ENCODE data around the gene GUCY1A1. TPM values are rescaled to one million over a fixed set of nuclear protein-coding genes. Genes with fewer than 3 reads are reported as not detected.

The GUCY1A1 gene
- total and polyA plus RNA-seq, 2 of the 4 experiments (the other 2 are of a cell fraction): 0.19 to 0.54 TPM

DNA sequence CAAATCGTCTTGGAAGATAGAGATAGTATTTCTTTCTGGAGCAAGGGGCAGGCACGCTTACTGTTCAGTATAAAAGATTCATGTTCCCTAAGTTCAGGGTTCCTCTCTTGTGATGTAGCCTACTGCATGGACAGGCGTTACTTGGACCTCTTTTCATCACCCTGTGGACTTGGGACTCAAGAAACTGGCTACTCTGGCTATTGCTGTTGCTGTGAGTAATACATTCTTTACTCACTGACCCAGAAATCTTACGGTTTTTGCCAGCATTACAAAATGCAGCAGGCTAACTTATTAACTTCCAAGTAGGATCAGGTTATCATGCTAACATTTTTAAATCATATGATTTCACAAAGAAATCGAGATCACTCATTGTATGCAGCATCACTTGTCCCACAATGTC lies 79.3 kb downstream of the GUCY1A1 start:
- Histone ChIP-seq H3K4me1 (ENCODE audit: control insufficient read depth, insufficient read depth, low read length) (peaks cover 7% of the 10 kb centered on the region), H2AK5ac (ENCODE audit: low read depth, low read length) (0 out of 2 replicates have a peak overlapping the region, but pooled peaks have one; percentile 31), H2BK5ac (ENCODE audit: low read depth, low read length, poor library complexity, severe bottlenecking) (no peak overlapping the region), H4K91ac (ENCODE audit: insufficient read depth, low read depth, low read length) (no peak overlapping the region), H4K5ac (ENCODE audit: low read depth, low read length) (no peak overlapping the region; the same call in 1 of the 2 replicates), H2AFZ (replicated peaks; ENCODE audit: low read length, poor library complexity) (no peak overlapping the region), H3K14ac (replicated peaks; ENCODE audit: low read depth, low read length) (no peak overlapping the region), H3K23ac (ENCODE audit: low read depth, low read length) (no peak overlapping the region), H4K20me1 (ENCODE audit: insufficient read depth, low read length) (no peaks in the 10 kb centered on the region), H3K4ac (ENCODE audit: low read depth, low read length) (no peak overlapping the region), H3K4me2 (ENCODE audit: low read depth, low read length) (no peak overlapping the region), H3K9me3 (ENCODE audit: control insufficient read depth, insufficient read depth, low read length) (no peaks in the 10 kb centered on the region), H2AK9ac (replicated peaks; ENCODE audit: low read depth, low read length, poor library complexity) (no peak overlapping the region), H3K9ac (ENCODE audit: low read depth, low read length) (no peak overlapping the region), H3K4me3 (ENCODE audit: insufficient read depth, low read depth, low read length) (no peak overlapping the region), H2BK20ac (ENCODE audit: low read depth, low read length) (no peak overlapping the region), H3K79me1 (ENCODE audit: low read depth in 1 of 2, low read length in 2 of 2) (no peaks in the 10 kb centered on the region), H3K9me1 (ENCODE audit: insufficient read depth, low read length) (no peaks in the 10 kb centered on the region), H3K27me3 (ENCODE audit: control insufficient read depth, insufficient read depth, low read length) (0 out of 2 replicates have a peak, but pooled peaks cover 2% of the 10 kb centered on the region), H3K18ac (ENCODE audit: low read depth, low read length) (no peak overlapping the region), H4K8ac (ENCODE audit: low read depth in 2 of 2, low read length in 2 of 2) (no peak overlapping the region), H2BK15ac (ENCODE audit: low read depth, low read length) (no peak overlapping the region), H3K27ac (ENCODE audit: insufficient read depth, low read length) (no peak overlapping the region), H2BK120ac (ENCODE audit: low read depth, low read length) (no peak overlapping the region), H3K36me3 (ENCODE audit: control insufficient read depth, insufficient read depth, low read length) (no peaks in the 10 kb centered on the region), H3K56ac (ENCODE audit: extremely low read depth, insufficient read depth, low read length) (no peak overlapping the region)
- in situ Hi-C loops (cut with MboI; ENCODE audit: low sequenced_read_pairs): no loop called here
- dilution Hi-C loops (cut with HindIII; ENCODE audit: low sequenced_read_pairs, unreplicated experiment): no loop called here
- ATAC-seq (ENCODE audit: low read depth) (peak; percentile 92), DNase-seq (peak; percentile 82)
- POLR2A ChIA-PET (ENCODE audit: unreplicated experiment): no interaction called here
- TF ChIP-seq, protein P1, sequence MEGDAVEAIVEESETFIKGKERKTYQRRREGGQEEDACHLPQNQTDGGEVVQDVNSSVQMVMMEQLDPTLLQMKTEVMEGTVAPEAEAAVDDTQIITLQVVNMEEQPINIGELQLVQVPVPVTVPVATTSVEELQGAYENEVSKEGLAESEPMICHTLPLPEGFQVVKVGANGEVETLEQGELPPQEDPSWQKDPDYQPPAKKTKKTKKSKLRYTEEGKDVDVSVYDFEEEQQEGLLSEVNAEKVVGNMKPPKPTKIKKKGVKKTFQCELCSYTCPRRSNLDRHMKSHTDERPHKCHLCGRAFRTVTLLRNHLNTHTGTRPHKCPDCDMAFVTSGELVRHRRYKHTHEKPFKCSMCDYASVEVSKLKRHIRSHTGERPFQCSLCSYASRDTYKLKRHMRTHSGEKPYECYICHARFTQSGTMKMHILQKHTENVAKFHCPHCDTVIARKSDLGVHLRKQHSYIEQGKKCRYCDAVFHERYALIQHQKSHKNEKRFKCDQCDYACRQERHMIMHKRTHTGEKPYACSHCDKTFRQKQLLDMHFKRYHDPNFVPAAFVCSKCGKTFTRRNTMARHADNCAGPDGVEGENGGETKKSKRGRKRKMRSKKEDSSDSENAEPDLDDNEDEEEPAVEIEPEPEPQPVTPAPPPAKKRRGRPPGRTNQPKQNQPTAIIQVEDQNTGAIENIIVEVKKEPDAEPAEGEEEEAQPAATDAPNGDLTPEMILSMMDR (conservative IDR thresholded peaks at IDR 0.05; ENCODE audit: low read depth, low read length): no peak
- TF ChIP-seq RFX5 (IDR thresholded peaks at IDR 0.05; ENCODE audit: low read depth, low read length) (no peak), CEBPB (IDR thresholded peaks at IDR 0.05; ENCODE audit: low read depth, low read length) (peak; percentile 26; the same call in 1 of the 2 replicates), MAFK (IDR thresholded peaks at IDR 0.05; ENCODE audit: low read depth, low read length) (peak; percentile 27; the same call in 1 of the 2 replicates), MAZ (IDR thresholded peaks at IDR 0.05; ENCODE audit: borderline replicate concordance, low read depth, low read length) (no peak), FOS (IDR thresholded peaks at IDR 0.05; ENCODE audit: low read depth, low read length) (no peak), BHLHE40 (IDR thresholded peaks at IDR 0.05; ENCODE audit: low read depth, low read length) (no peak)
- whole genome bisulfite sequencing, 2 experiments (ENCODE audit: extremely low coverage in 2 of 2, insufficient read length in 1 of 2): 0% methylated on average over 1 of the region's 5 CpGs; no CpG with 5 or more reads in 1 of the 2 experiments
- intact Hi-C loops (cut with micrococcal nuclease): no loop called here
- CTCF ChIA-PET: interaction anchor here (0.6 kb wide), 1 partner anchor 207 kb away, joined by 3 read pairs; no protein-coding TSS in a partner anchor
- no TSS peak for BruUV-seq (replicated peaks)
